Tibial nerve (tissue), 4 donors: ENCODE results near the gene CFAP410.

Experiments
- EP300 ChIP-seq, 2 donors: sonication (generic); formaldehyde crosslinking; IDR thresholded peaks; one replicate each; pipeline ENCODE4 v1.6.1; 2017; ENCODE audit warnings: antibody characterized with exemption in 2 of 2, mild to moderate bottlenecking in 1 of 2
- POLR2A ChIP-seq, 2 donors: fragments of 450-650 bp; IDR thresholded peaks; one replicate each; pipeline ENCODE4 v1.6.1; 2017; ENCODE audit warnings: antibody characterized with exemption in 2 of 2, mild to moderate bottlenecking in 2 of 2, moderate library complexity in 2 of 2
- TF ChIP-seq, protein P1 (sequence below), 5 experiments: fragments of 200-600 bp in 3 of 5; fragments of 450-650 bp in 2 of 5; sonication (generic) in 3 of 5; IDR thresholded peaks; one replicate each; pipeline ENCODE4 v1.5.1; 2016 to 2019; ENCODE audit warnings: antibody characterized with exemption in 5 of 5, mild to moderate bottlenecking in 3 of 5, moderate library complexity in 2 of 5

GRCh38 chr21:44347911-44348451 lies 8.8 kb upstream of the CFAP410 start:
- TF ChIP-seq, protein P1, sequence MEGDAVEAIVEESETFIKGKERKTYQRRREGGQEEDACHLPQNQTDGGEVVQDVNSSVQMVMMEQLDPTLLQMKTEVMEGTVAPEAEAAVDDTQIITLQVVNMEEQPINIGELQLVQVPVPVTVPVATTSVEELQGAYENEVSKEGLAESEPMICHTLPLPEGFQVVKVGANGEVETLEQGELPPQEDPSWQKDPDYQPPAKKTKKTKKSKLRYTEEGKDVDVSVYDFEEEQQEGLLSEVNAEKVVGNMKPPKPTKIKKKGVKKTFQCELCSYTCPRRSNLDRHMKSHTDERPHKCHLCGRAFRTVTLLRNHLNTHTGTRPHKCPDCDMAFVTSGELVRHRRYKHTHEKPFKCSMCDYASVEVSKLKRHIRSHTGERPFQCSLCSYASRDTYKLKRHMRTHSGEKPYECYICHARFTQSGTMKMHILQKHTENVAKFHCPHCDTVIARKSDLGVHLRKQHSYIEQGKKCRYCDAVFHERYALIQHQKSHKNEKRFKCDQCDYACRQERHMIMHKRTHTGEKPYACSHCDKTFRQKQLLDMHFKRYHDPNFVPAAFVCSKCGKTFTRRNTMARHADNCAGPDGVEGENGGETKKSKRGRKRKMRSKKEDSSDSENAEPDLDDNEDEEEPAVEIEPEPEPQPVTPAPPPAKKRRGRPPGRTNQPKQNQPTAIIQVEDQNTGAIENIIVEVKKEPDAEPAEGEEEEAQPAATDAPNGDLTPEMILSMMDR (IDR thresholded peaks at IDR 0.05): no peak
- TF ChIP-seq POLR2A (IDR thresholded peaks at IDR 0.05) (no peak), EP300 (IDR thresholded peaks at IDR 0.05) (no peak)
